Urothelium cell line (cell line): ENCODE data around the gene AMPD3.
"Not testable (repeated sequence)": the region's sequence is repeated elsewhere in the genome, so short reads cannot be mapped to it uniquely, and the experiment has no call there.

Experiments used
- DNase-seq: peaks from one replicate; pipeline ENCODE4 v3.0.0; 2011; ENCODE audit warnings: low spot score, mixed read lengths
- FAIRE-seq: peaks from 2 replicates; lab custom pipeline; 2011; peaks lifted over from hg19 to GRCh38; lab: Jason Lieb, UNC

AMPD3 gene

GRCh38 chr11:10436683-10437082, 18.4 kb upstream of the AMPD3 start:
- not testable (repeated sequence) for DNase-seq, FAIRE-seq

GRCh38 chr11:10438458-10438857, 16.6 kb upstream of the AMPD3 start:
- FAIRE-seq: no peak
- DNase-seq: no peak

GRCh38 chr11:10439351-10439750, 15.7 kb upstream of the AMPD3 start:
- DNase-seq (no peak), FAIRE-seq (no peak)

GRCh38 chr11:10439924-10440323, 15.1 kb upstream of the AMPD3 start:
- no peak for FAIRE-seq

GRCh38 chr11:10440401-10440800, 14.7 kb upstream of the AMPD3 start:
- DNase-seq (no peak), FAIRE-seq (no peak)

More at GRCh38 chr11:10439924-10440323, 15.1 kb upstream of the AMPD3 start:
- no peak for DNase-seq

- DNase-seq (no peak), FAIRE-seq (no peak)
Measured at GRCh38 chr11:10441091-10441490, 14.0 kb upstream of the AMPD3 start.

- no peak for DNase-seq
- FAIRE-seq: no peak
Measured at GRCh38 chr11:10441652-10442503, 13.2 kb upstream of the AMPD3 start.

- DNase-seq (no peak), FAIRE-seq (no peak)
Measured at GRCh38 chr11:10443152-10443551, 11.9 kb upstream of the AMPD3 start.

GRCh38 chr11:10443721-10444235, 11.3 kb upstream of the AMPD3 start:
- no peak for FAIRE-seq
- DNase-seq: no peak

GRCh38 chr11:10444725-10445315, 10.2 kb upstream of the AMPD3 start:
- no peak for DNase-seq

GRCh38 chr11:10447445-10447844, 7.6 kb upstream of the AMPD3 start:
- FAIRE-seq: no peak
- DNase-seq: no peak

More at GRCh38 chr11:10444725-10445315, 10.2 kb upstream of the AMPD3 start:
- FAIRE-seq: no peak

- no peak for DNase-seq
Measured at GRCh38 chr11:10450462-10451425, 4.3 kb upstream of the AMPD3 start.

GRCh38 chr11:10451426-10452116, 3.5 kb upstream of the AMPD3 start:
- DNase-seq (no peak), FAIRE-seq (no peak)

More at GRCh38 chr11:10450462-10451425, 4.3 kb upstream of the AMPD3 start:
- no peak for FAIRE-seq

- FAIRE-seq: no peak
Measured at GRCh38 chr11:10452211-10452767, 2.8 kb upstream of the AMPD3 start.

GRCh38 chr11:10453261-10453660, 1.8 kb upstream of the AMPD3 start:
- DNase-seq: no peak
- no peak for FAIRE-seq

More at GRCh38 chr11:10452211-10452767, 2.8 kb upstream of the AMPD3 start:
- DNase-seq: no peak

GRCh38 chr11:10455637-10456487, 798 bp downstream of the AMPD3 start:
- DNase-seq (peak; percentile 72), FAIRE-seq (no peak)

GRCh38 chr11:10456519-10456918, 1.5 kb downstream of the AMPD3 start:
- no peak for FAIRE-seq
- no peak for DNase-seq

- DNase-seq (no peak), FAIRE-seq (no peak)
Measured at GRCh38 chr11:10457901-10458300, 2.8 kb downstream of the AMPD3 start.
